GM12801 (cell line): ENCODE data around the gene GAL3ST2.

Source experiments
- CTCF ChIP-seq: IDR thresholded peaks from one replicate; pipeline ENCODE4 v1.5.1; 2011; ENCODE audit warnings: control low read depth; ENCODE audit not compliant: insufficient read length; ENCODE audit errors: extremely low read depth

GAL3ST2 gene

GRCh38 chr2:241809383-241810306 is 33.0 kb downstream of the GAL3ST2 start:
- no peak for TF ChIP-seq CTCF

- no peak for TF ChIP-seq CTCF
Observed at GRCh38 chr2:241810307-241811200, 33.9 kb downstream of the GAL3ST2 start.

- TF ChIP-seq CTCF, result no peak
Observed at GRCh38 chr2:241811201-241811951, 34.8 kb downstream of the GAL3ST2 start.

GRCh38 chr2:241811952-241812729 is 35.5 kb downstream of the GAL3ST2 start:
- no peak for TF ChIP-seq CTCF

GRCh38 chr2:241812730-241813643 is 36.4 kb downstream of the GAL3ST2 start:
- no peak for TF ChIP-seq CTCF
